Smooth muscle cell of the umbilical artery (primary cell): ENCODE data around the gene GPR22. TPM values are rescaled to one million over a fixed set of nuclear protein-coding genes. Genes with fewer than 3 reads are reported as not detected.

ENCODE experiments used
- total RNA-seq: library from RNA; depleted of rRNA; stranded (reverse); fragments of >200 nt; gene quantifications from 2 replicates; pipeline ENCODE4 v1.2.3, GENCODE V29; 2014

GPR22 gene
- total RNA-seq, result not detected in 2 replicates

GRCh38 chr7:107469929-107470328 lies at the start of gene GPR22:
Gene GPR22, plus strand, starts transcription at chr7:107470057. Its CDS starts 4,004 bp downstream, at chr7:107474061.

Other genes with a start within 250 kb of the GPR22 start
- 45.4 and 83.5 TPM in 2 replicates for gene COG5, start 93.9 kb downstream of the GPR22 start, total RNA-seq
- 5.9 and 9.8 TPM in 2 replicates for gene DUS4L, start 93.9 kb downstream of the GPR22 start, total RNA-seq
- gene BCAP29, start 110.2 kb downstream of the GPR22 start, total RNA-seq, result 43.4 and 61.9 TPM in 2 replicates
- gene SLC26A4, start 190.8 kb downstream of the GPR22 start, total RNA-seq, result 0.30 and 0.46 TPM in 2 replicates